ENCODE data around the gene HNRNPA0. TPM values are rescaled to one million over a fixed set of nuclear protein-coding genes. Genes with fewer than 3 reads are reported as not detected.

The HNRNPA0 gene
- total and polyA plus RNA-seq, 9 of the 15 experiments (the other 6 are each of a cell fraction or from before 2014, with no cell fraction given) = 5.0 to 33.3 (median 10.7) TPM

- no peaks in the 10 kb centered on the region for H3K9me3 ChIP-seq (replicated peaks; ENCODE audit: control insufficient read depth, insufficient read depth, low read depth, low read length)
- CTCF ChIA-PET (ENCODE audit: low intra/inter-chr PET ratio) = no interaction called here
- H3K27me3 ChIP-seq (ENCODE audit: control insufficient read depth in 2 of 2, insufficient read depth in 2 of 2, low read length in 2 of 2) = no peaks in the 10 kb centered on the region; a peak in 1 of 5 replicates
- no peaks in the 10 kb centered on the region for H3K9me1 ChIP-seq (ENCODE audit: control insufficient read depth, insufficient read depth, low read length)
- 5% methylated on average over 1 of the region's 1 CpG for WGBS (ENCODE audit: insufficient coverage, low coverage, missing lambda C conversion rate)
- in situ Hi-C loops (cut with MboI) (no loop called here), intact Hi-C loops (cut with micrococcal nuclease) (no loop called here)
- H3K4me2 ChIP-seq (ENCODE audit: insufficient read depth, low read length) = no peak overlapping the region
- no TSS peak for BruUV-seq (replicated peaks)
- no peaks in the 10 kb centered on the region for H3K79me2 ChIP-seq (ENCODE audit: control insufficient read depth, insufficient read depth, low read length)
- no peak overlapping the region for H3K9ac ChIP-seq (ENCODE audit: insufficient read depth in 1 of 2, low read depth in 2 of 2, low read length in 2 of 2)
- no peak overlapping the region for H2AFZ ChIP-seq (ENCODE audit: low read depth, low read length)
- H4K20me1 ChIP-seq (replicated peaks; ENCODE audit: control insufficient read depth, insufficient read depth, low read length) = no peaks in the 10 kb centered on the region
- POLR2A ChIA-PET = interaction anchor here (0.6 to 0.8 kb wide), 2 partner anchors 14 to 296 kb away, joined by 3 to 4 read pairs; no protein-coding TSS in a partner anchor
- no peak overlapping the region for H3K4me3 ChIP-seq
- FAIRE-seq (no peak), DNase-seq (ENCODE audit: extremely low read depth in 1 of 4, low spot score in 3 of 4) (no peak), ATAC-seq (no peak)
- no peaks in the 10 kb centered on the region for H3K36me3 ChIP-seq (ENCODE audit: control insufficient read depth, insufficient read depth, low read length)
- no peaks in the 10 kb centered on the region for H3K4me1 ChIP-seq (replicated peaks in 1 of 2; ENCODE audit: control insufficient read depth in 2 of 2, insufficient read depth in 2 of 2, low read length in 2 of 2)
- H3K27ac ChIP-seq (ENCODE audit: extremely low read depth, low read depth, low read length) = no peak overlapping the region
- TF ChIP-seq ZBTB9 (CRISPR knock-in tag; IDR thresholded peaks at IDR 0.05) = no peak
- TF ChIP-seq SMAD3 (CRISPR knock-in tag; conservative IDR thresholded peaks at IDR 0.05) = no peak
- no peak for TF ChIP-seq MEIS2 (IDR thresholded peaks at IDR 0.05; ENCODE audit: partially characterized antibody)
- no peak for TF ChIP-seq ZNF354B (CRISPR knock-in tag; IDR thresholded peaks at IDR 0.05)
- TF ChIP-seq TRIM28 (IDR thresholded peaks at IDR 0.05) = no peak
- no peak for TF ChIP-seq NR2C2 (CRISPR knock-in tag; IDR thresholded peaks at IDR 0.05)
- TF ChIP-seq NR2C2 (tag; IDR thresholded peaks at IDR 0.05) = no peak
- TF ChIP-seq CLOCK (CRISPR knock-in tag; IDR thresholded peaks at IDR 0.05; ENCODE audit: borderline replicate concordance) = no peak
- no peak for TF ChIP-seq PATZ1 (CRISPR knock-in tag; IDR thresholded peaks at IDR 0.05; ENCODE audit: borderline replicate concordance)
- TF ChIP-seq MAFK (IDR thresholded peaks at IDR 0.05; ENCODE audit: low read length) = no peak
- no peak for TF ChIP-seq BCL6 (CRISPR knock-in tag; IDR thresholded peaks at IDR 0.05)
- no peak for TF ChIP-seq MAX (CRISPR knock-in tag; IDR thresholded peaks at IDR 0.05)
- TF ChIP-seq ZNF449 (CRISPR knock-in tag; IDR thresholded peaks at IDR 0.05) = no peak
Observed at GRCh38 chr5:137792303-137792702, 38.1 kb upstream of the HNRNPA0 start.

Data from K562 (cell line).